ENCODE results near the gene CLK1.
"Not testable (repeated sequence)": the region's sequence is repeated elsewhere in the genome, so short reads cannot be mapped to it uniquely, and the experiment has no call there.

CLK1 gene

DNA sequence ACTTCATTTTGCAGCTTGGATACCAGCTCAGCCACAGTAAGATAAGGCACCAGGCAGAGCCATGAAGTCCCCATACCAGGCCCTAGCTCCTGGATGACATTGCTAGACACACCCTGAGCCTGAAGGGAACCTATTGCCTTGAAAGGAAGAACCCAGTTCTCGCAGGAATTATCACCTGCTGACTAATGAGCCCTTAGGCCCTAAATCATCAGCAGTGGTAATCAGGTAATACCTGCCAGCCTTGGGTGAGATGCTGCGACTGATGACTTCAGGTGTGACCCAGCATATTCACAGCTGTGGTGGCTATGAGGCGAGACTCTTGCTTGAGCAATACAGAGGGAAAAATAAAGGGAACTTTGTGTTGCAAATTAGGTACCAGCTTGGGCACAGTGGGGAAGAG is 24.9 kb downstream of the CLK1 start:
- no peak for ATAC-seq
- Mint-ChIP-seq H3K4me3 (no peak overlapping the region), H3K36me3 (ENCODE audit: low read depth) (peaks cover 4% of the 10 kb centered on the region), H3K27ac (no peak overlapping the region), H3K4me1 (no peaks in the 10 kb centered on the region), H3K9me3 (peaks cover 10% of the 10 kb centered on the region), H3K27me3 (no peaks in the 10 kb centered on the region)
- DNase-seq: no peak

DNA sequence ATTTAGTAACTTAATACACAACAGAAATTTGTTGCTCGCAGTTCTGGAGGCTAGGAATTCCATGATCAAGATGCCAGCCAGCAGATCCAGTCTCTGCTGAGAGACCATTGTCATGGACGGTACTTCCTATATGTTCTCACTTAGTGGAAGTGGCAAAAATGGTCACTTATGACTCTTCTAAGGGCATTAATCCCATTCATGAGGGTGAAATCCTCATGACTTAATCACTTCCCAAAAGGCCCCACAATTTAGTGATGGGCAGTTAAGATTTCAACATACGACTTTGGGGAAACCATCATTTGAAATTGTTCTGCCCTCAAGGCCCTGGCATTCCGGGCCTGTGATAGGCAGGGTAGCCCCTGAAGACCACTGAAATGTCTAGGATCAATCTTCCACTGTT is 29.8 kb downstream of the CLK1 start:
- peaks cover 4% of the 10 kb centered on the region for H3K36me3 Mint-ChIP-seq (ENCODE audit: low read depth)
- H3K4me3 Mint-ChIP-seq: no peak overlapping the region
- H3K27me3 Mint-ChIP-seq: no peaks in the 10 kb centered on the region
- H3K4me1 Mint-ChIP-seq: no peaks in the 10 kb centered on the region
- ATAC-seq (no peak), DNase-seq (no peak)
- H3K9me3 Mint-ChIP-seq: peaks cover 10% of the 10 kb centered on the region
- H3K27ac Mint-ChIP-seq: no peak overlapping the region

DNA sequence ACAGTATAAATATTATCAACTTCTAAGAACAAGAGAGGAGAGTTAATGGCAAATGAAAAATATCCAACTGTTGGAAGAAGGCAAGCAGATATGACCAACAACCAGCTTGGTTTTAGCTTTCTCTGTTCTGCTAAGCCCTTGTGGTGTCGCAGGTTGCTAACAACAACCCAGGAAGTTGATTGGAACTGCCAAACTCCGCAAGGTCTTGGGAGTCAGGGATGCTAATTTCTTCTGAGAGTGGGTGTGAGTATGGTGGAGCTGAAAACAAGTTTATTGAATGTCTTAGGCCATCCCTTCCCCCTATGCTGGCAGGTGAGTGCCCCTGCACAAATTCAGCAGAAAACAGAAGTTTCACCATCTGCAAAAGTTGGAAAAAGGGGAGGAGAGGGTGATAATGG is 35.2 kb downstream of the CLK1 start:
- H3K36me3 Mint-ChIP-seq (ENCODE audit: low read depth): peaks cover 13% of the 10 kb centered on the region
- no peak overlapping the region for H3K27ac Mint-ChIP-seq
- H3K4me1 Mint-ChIP-seq: peaks cover 5% of the 10 kb centered on the region
- H3K4me3 Mint-ChIP-seq: no peak overlapping the region
- no peak for ATAC-seq
- no peaks in the 10 kb centered on the region for H3K27me3 Mint-ChIP-seq
- no peak for DNase-seq
- no peaks in the 10 kb centered on the region for H3K9me3 Mint-ChIP-seq

DNA sequence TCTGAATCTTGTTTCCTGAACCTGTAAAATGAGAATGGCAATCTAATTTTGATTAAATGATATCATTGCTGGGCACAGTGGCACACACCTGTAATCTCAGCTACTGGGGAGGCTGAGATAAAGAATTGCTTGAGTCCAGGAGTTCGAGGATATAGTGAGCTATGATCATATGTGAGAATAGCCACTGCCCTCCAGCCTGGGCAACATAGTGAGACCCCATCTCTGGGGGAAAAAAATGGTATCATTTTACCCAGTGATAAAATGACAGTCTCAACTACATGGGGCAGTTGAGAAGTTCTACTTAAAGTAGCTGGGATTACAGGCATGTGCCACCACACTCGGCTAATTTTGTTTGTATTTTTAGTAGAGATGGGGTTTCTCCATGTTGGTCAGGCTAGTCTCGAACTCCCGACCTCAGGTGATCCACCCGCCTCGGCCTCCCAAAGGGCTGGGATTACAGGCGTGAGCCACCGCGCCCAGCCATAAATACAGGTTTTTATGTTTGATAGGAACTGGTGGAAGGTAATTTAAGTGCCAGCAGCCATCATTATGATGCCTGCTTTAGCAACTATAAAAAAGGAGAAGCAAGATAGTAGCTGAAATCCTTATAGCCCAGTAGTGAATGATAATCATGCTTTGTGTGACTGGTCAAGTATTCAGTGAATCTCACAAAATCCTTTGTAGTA is 35.7 kb downstream of the CLK1 start:
- peaks cover 17% of the 10 kb centered on the region for H3K36me3 Mint-ChIP-seq (ENCODE audit: low read depth)
- ATAC-seq: no peak
- no peak for DNase-seq
- H3K27me3 Mint-ChIP-seq: no peaks in the 10 kb centered on the region
- H3K27ac Mint-ChIP-seq: no peak overlapping the region
- H3K9me3 Mint-ChIP-seq: no peaks in the 10 kb centered on the region
- H3K4me3 Mint-ChIP-seq: no peak overlapping the region
- H3K4me1 Mint-ChIP-seq: peaks cover 5% of the 10 kb centered on the region

DNA sequence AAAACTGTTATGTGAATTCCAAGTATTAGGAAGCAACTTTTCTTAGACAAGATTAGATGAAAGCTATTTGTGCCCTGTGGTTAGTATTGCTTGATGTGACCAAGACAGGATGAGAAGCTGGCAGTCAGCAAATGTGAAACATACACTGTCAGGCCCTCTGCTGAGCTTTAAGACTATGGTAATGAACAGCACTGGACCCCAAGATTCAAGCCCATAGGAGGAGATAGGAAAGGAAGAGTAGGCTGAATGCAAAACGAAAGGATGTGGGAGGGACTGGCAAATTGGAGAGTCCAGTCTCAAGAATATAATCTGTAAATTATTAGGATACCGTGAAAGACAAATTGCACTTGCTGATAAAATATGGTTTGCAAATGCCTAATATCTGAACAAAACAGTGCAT is 36.4 kb downstream of the CLK1 start:
- ATAC-seq (no peak), DNase-seq (no peak)
- peaks cover 5% of the 10 kb centered on the region for H3K4me1 Mint-ChIP-seq
- H3K9me3 Mint-ChIP-seq: no peaks in the 10 kb centered on the region
- H3K27me3 Mint-ChIP-seq: no peaks in the 10 kb centered on the region
- no peak overlapping the region for H3K4me3 Mint-ChIP-seq
- no peak overlapping the region for H3K27ac Mint-ChIP-seq
- H3K36me3 Mint-ChIP-seq (ENCODE audit: low read depth): peaks cover 18% of the 10 kb centered on the region

DNA sequence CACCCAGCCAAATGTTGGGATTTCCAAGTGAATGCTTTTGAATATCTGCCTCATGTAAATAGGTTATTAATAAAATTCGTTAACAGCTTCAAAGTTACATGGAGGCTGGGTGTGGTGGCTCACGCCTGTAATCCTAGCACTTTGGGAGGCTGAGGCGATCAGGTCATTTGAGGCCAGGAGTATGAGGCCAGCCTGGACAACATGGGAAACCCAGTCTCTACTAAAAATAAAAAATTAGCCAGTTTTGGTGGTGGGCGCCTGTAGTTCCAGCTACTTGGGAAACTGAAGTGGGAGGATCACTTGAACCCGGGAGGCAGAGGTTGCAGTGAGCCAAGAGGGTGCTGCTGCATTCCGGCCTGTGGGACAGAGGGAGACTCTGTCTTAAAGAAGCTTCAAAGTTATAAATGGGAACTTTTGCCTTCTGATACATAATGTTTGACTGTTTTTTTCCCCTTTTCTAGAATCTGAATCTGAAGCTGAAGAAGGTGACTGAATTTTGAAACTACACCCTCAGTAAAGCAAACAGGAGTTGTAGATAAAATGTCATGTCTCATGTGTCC is 42.7 kb downstream of the CLK1 start:
- H3K4me3 Mint-ChIP-seq: no peak overlapping the region
- peaks cover 31% of the 10 kb centered on the region for H3K4me1 Mint-ChIP-seq
- peak overlapping the region; percentile 60 for H3K27ac Mint-ChIP-seq
- ATAC-seq (no peak), DNase-seq (no peak)
- no peaks in the 10 kb centered on the region for H3K9me3 Mint-ChIP-seq
- H3K36me3 Mint-ChIP-seq (ENCODE audit: low read depth): peaks cover 62% of the 10 kb centered on the region
- H3K27me3 Mint-ChIP-seq: no peaks in the 10 kb centered on the region

DNA sequence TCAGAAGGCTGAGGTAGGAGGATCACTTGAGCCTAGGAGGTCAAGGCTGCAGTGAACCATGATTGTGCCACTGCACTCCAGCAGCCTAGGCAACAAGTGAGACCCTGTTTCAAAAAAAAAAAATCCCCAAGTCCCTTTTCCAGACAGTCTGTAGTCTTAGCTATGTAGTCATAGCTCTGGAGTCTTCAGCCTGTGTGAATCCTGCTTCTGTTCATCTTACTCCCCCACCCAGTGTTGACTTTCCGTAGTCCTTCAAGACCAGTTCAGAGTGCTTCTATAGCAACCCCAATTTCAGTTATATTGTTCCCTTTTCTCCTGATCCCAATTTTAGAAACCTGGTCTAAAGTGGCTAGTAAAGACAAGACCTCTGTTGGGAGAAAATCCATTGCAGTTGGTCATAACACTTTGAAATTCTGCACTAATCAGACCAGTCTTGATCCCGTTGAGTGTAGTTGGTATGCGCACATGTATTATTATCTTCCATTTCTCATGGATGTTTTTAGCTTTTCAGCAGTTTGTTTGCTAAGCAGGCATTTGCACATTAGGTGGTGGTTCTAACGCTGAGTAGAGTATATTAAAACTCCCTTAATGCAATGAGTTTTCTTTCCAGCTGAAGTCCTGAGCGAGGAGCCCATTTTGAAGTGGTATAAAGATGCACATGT is 43.8 kb downstream of the CLK1 start:
- Mint-ChIP-seq H3K27ac (peak overlapping the region; percentile 15), H3K4me3 (no peak overlapping the region), H3K27me3 (no peaks in the 10 kb centered on the region), H3K36me3 (ENCODE audit: low read depth) (peaks cover 69% of the 10 kb centered on the region), H3K9me3 (no peaks in the 10 kb centered on the region), H3K4me1 (peaks cover 37% of the 10 kb centered on the region)
- ATAC-seq (no peak), DNase-seq (no peak)

DNA sequence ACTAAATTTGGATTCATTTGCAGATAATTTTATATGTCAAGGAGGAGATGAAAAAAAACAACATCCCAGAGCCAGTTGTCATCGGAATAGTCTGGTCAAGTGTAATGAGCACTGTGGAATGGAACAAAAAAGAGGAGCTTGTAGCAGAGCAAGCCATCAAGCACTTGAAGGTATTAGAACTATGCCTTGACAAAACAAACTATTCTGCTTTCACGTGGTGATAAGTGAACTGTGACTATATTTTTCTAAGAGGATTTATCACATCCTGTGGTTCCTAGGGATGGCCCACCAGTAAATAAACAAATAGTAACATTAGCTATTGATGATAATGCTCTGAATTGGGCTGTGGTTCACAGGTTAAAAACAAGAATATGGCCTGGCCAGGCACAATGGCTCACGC is 45.7 kb downstream of the CLK1 start:
- not testable (repeated sequence) for H3K27me3 Mint-ChIP-seq, ATAC-seq, H3K4me3 Mint-ChIP-seq, DNase-seq, H3K9me3 Mint-ChIP-seq
- Mint-ChIP-seq H3K36me3 (ENCODE audit: low read depth) (peaks cover 82% of the 10 kb centered on the region), H3K27ac (peak overlapping the region; percentile 44), H3K4me1 (peaks cover 55% of the 10 kb centered on the region)

DNA sequence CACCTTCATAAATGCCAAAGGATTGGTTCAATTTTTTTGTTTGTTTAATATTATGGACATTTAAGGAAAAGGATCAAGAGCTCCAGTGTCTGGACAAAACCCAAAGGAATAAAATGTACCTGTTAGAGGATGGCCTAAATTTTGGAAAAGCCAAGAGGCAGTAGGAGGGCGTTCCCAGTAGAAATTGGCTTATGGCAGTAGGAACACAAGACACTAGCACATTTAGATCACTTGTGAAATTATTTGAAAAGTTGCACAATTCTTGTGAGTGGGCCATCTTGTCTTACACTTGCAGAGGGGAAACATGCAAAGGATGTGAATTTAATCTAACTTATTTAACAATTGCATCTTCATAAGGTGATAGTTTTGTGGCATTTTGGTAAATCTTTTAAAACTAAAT is 49.5 kb downstream of the CLK1 start:
- no peak for DNase-seq
- Mint-ChIP-seq H3K4me3 (peak overlapping the region; percentile 98), H3K27ac (peak overlapping the region; percentile 95)

DNA sequence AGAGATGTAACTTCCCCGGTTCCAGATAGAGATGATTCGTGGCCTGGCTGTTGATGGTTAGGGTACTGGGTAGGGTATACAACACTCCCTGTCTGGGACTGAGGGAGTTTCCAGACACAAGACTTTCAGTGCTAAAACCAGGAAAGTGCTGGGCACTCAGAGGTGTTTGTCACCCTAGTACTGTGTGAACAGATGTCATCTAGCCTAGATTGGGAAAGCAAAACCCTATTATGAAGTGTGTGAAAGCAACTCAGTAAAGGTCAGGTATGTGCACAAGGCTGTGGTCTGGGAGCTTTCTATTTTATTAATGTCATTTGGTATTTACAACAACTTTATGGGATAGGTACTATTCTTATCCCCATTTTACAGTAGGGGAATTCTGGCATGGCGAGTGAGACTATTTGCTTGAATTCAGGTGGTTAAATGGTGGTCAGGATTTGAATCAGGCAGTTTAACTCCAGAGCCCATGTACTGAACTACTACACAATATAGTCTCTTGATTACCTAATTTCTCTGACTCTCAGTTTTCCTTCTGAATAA is 50.1 kb downstream of the CLK1 start:
- peak; percentile 42 for DNase-seq
- Mint-ChIP-seq H3K9me3 (no peaks in the 10 kb centered on the region), H3K36me3 (ENCODE audit: low read depth) (peaks cover 67% of the 10 kb centered on the region), H3K4me1 (peaks cover 66% of the 10 kb centered on the region), H3K27ac (peak overlapping the region; percentile 95), H3K27me3 (no peaks in the 10 kb centered on the region), H3K4me3 (peak overlapping the region; percentile 98)
- ATAC-seq: peak; percentile 72

More for the DNA sequence above, 49.5 kb downstream of the CLK1 start:
- H3K9me3 Mint-ChIP-seq: no peaks in the 10 kb centered on the region
- H3K36me3 Mint-ChIP-seq (ENCODE audit: low read depth): peaks cover 73% of the 10 kb centered on the region
- H3K27me3 Mint-ChIP-seq: no peaks in the 10 kb centered on the region
- H3K4me1 Mint-ChIP-seq: peaks cover 64% of the 10 kb centered on the region
- no peak for ATAC-seq

DNA sequence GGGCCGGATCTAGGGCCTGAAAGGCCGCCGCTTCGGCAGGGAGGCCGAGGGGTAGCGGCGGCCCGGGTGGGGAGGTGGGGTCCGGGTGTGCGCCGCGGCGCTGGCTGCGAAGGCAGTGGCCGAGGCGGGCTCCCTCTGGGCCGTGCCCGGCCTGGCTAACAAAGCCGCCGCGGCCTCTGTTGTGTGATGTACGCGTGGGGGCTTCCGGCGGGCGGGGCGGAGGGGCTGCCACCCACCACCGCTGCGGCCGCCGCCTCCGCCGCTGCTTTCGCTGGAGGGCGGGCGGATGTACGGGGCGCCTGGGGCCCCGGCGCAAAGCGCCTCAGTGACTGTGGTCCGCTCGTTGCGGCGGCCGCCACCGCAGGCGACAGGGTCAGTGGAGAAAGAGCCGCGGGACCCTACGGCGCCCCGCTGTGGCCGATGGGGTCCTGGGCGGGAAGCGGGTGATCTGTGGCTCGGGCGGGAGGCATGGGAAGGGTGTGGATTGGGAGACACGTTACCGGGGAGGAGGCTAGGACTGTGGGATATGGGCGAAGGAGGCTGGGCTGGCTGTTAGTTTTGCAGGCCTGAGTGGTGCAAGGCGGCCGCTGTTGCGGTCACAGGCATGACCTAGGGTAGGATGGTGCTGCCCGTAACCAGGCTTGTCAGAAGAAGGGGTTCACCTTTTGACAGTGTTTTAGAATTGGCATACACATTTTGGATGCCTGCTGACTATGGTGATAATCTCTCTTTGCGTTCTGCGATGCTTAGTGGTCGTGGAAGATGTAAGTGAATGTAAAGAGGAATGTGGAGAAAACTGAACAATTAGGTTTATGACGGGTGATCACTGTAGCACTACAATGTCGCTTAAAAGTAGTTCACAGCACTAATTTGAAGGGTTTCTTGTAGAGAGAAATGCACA is 52.1 kb downstream of the CLK1 start:
- Mint-ChIP-seq H3K4me3 (peak overlapping the region; percentile 98), H3K4me1 (peaks cover 59% of the 10 kb centered on the region), H3K36me3 (ENCODE audit: low read depth) (peaks cover 47% of the 10 kb centered on the region), H3K27me3 (no peaks in the 10 kb centered on the region), H3K27ac (peak overlapping the region; percentile 95), H3K9me3 (no peaks in the 10 kb centered on the region)
- DNase-seq (peak; percentile 71), ATAC-seq (peak; percentile 21)

DNA sequence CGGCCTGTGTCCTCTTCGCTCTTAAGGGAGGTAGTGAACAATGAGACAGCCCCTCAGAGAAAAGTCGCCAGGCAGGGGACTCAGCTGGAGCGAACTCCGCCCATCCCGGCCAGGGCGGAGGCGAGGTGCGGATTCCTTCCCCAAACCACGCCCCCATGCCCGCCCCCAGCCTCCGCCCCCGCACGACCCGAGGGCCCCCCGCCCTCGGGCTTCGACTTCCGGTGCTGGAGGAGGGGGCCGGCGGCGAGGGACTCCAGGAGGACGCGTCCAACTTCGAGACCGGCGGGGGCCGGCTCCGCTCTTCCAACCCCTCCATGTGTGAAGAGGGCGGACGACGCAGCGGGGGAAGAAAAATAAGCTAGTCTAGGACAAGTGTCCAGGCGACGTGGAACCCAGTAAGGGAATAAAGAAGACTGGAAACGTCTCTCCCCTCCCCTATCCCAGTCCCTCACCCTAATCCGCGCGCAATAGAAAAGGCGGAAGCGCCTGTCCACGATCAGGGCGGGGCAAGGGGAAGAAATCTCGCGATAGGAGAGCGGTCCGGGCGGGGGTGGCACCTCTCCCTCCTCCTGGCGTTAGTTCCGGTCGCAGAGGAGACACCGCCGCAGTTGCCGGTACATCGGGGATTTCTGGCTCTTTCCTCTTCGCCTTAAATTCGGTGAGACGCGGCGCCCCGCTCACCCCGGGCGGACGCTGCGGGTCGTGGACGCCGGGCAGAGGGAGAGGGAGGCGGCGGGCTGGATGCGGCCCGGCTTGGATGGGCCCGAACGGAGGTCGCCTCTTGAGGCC is 52.9 kb downstream of the CLK1 start, which contains the start of gene BZW1:
Gene BZW1 (plus strand): TSS at position 578 of the 789 bp plus-strand sequence. CDS start 1,308 bp downstream, outside the sequence.
- peak; percentile 76 for ATAC-seq

DNA sequence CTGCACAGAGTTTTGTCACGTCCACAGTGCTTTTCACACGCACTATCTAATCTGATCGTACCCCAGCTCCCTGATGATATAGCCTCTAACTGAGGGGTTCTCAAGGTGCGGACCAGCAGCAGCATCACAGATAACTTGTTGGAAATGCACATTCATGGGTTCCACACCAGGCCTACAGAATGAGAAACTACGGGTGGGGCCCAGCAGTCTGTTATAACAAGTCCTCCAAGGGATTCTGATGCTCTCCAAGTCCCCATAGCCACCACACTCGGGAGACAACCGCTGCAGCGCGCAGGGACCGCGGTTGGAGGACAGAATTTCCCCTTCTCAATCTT is 53.5 kb downstream of the CLK1 start:
- H3K4me1 Mint-ChIP-seq: peaks cover 47% of the 10 kb centered on the region
- no peak for ATAC-seq

More for the DNA sequence above, 52.9 kb downstream of the CLK1 start, which contains the start of gene BZW1:
- peaks cover 39% of the 10 kb centered on the region for H3K36me3 Mint-ChIP-seq (ENCODE audit: low read depth)
- H3K4me1 Mint-ChIP-seq: peaks cover 51% of the 10 kb centered on the region
- H3K27me3 Mint-ChIP-seq: no peaks in the 10 kb centered on the region
- H3K27ac Mint-ChIP-seq: peak within 1 kb of the TSS; percentile 95
- no peaks in the 10 kb centered on the region for H3K9me3 Mint-ChIP-seq
- peak within 1 kb of the TSS; percentile 98 for H3K4me3 Mint-ChIP-seq
- DNase-seq: peak; percentile 96

More for the DNA sequence above, 53.5 kb downstream of the CLK1 start:
- peaks cover 34% of the 10 kb centered on the region for H3K36me3 Mint-ChIP-seq (ENCODE audit: low read depth)
- no peak for DNase-seq
- no peaks in the 10 kb centered on the region for H3K9me3 Mint-ChIP-seq
- peak overlapping the region; percentile 95 for H3K27ac Mint-ChIP-seq
- H3K27me3 Mint-ChIP-seq: no peaks in the 10 kb centered on the region
- H3K4me3 Mint-ChIP-seq: peak overlapping the region; percentile 98

Measured in activated naive CD8-positive, alpha-beta T cell treated with anti-CD3 and anti-CD28 coated beads, Interleukin-2, amount 50 U/mL, for 24 hours (primary cell).